Mononuclear cell (primary cell): ENCODE results near the gene LAMA2. TPM values are rescaled to one million over a fixed set of nuclear protein-coding genes. Genes with fewer than 3 reads are reported as not detected.

ENCODE experiments used
- H3K27me3 ChIP-seq: 2 replicates; pipeline ENCODE4 v1.6.0; 2011; ENCODE audit warnings: low read length, control low read depth; ENCODE audit not compliant: insufficient read depth
- H3K4me1 ChIP-seq: 2 replicates; pipeline ENCODE4 v1.5.1; 2011; ENCODE audit warnings: mild to moderate bottlenecking, low read length, control low read depth; ENCODE audit not compliant: insufficient read depth
- H3K4me3 ChIP-seq: 2 replicates; pipeline ENCODE4 v1.5.1; 2011; ENCODE audit warnings: mild to moderate bottlenecking, low read length, moderate library complexity
- H3K9me3 ChIP-seq: 2 replicates; pipeline ENCODE4 v1.5.1; 2011; ENCODE audit warnings: low read depth, mild to moderate bottlenecking, control low read depth, low read length
- total RNA-seq: library from RNA; depleted of rRNA; stranded (reverse); fragments of >200 nt; gene quantifications from one replicate; pipeline ENCODE4 v1.2.3, GENCODE V29; 2012

Gene LAMA2
- total RNA-seq, 1 donor: 0.63 TPM

DNA sequence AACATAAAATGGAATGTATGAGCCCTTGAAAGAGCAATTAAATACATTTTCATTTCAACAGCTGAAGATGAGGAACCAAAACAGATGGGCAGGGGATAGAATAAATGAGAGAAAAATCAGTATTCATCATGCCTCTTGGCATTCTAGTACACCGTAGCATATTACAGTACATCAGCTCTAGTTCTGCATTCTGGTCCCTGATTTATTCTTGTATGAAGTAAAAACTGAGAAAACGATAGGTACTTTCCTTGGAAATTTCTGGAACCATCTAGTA, 477.7 kb downstream of the LAMA2 start:
- H3K27me3 ChIP-seq: no peaks in the 10 kb centered on the region
- no peak overlapping the region for H3K4me3 ChIP-seq
- H3K4me1 ChIP-seq: no peaks in the 10 kb centered on the region
- H3K9me3 ChIP-seq: no peaks in the 10 kb centered on the region

DNA sequence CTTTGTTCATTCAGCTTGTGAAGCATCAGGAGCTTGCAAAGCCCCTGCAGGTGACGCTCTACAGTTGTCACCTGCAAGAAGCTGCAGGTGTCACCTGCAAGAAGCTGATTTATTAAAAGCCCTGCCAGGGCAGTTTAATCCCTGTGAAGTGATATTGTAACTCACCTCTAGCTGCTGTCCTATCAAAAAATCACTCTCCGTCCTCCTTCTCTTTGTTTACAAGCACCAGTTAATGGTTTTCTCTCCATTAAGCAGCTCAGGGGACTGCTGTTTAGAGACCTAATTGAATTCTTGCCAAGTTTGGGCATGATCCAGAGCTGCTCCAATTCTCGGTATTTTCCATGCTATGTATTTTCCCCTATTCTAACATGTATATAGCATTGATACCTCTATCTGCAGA, 481.1 kb downstream of the LAMA2 start:
- no peak overlapping the region for H3K4me3 ChIP-seq
- no peaks in the 10 kb centered on the region for H3K4me1 ChIP-seq
- H3K9me3 ChIP-seq: no peaks in the 10 kb centered on the region
- H3K27me3 ChIP-seq: no peaks in the 10 kb centered on the region

DNA sequence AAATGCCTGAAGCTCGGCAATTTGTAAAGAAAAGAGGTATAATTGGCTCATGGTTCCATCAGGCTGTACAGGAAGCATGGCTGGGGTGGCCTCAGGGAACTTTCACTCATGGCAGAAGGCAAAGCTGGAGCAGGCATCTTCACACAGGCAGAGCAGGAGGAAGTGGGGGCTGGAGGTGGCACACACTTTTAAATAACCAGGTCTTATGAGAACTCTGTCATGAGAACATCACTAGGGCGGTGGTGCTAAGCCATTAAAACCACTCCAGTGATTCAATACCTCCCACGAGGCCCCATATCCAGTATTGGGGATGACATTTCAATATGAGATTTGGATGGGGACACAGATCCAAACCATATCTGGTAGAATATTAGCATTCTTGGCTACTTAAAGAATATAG, 481.8 kb downstream of the LAMA2 start:
- H3K9me3 ChIP-seq: no peaks in the 10 kb centered on the region
- no peaks in the 10 kb centered on the region for H3K4me1 ChIP-seq
- no peak overlapping the region for H3K4me3 ChIP-seq
- H3K27me3 ChIP-seq: no peaks in the 10 kb centered on the region

DNA sequence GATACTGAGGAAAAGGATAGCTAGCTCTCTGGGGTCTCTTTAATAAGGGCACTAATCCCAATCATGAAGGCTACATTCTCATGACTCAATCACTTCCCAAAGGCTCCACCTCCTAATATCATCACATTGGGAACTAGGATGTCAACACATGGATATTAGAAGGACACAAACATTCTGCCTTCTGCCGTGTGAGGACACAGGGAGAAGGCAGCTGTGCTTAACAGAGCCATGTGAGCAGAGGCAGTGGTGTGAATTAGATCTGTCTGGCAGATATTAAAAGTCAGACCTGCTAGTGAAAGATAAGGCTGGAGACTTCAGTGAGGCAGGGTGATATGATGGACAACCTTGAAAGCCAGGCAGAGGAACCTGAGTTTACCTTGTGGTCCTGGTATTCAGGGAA, 485.1 kb downstream of the LAMA2 start:
- H3K4me3 ChIP-seq: no peak overlapping the region
- no peaks in the 10 kb centered on the region for H3K9me3 ChIP-seq
- H3K27me3 ChIP-seq: no peaks in the 10 kb centered on the region
- no peaks in the 10 kb centered on the region for H3K4me1 ChIP-seq

DNA sequence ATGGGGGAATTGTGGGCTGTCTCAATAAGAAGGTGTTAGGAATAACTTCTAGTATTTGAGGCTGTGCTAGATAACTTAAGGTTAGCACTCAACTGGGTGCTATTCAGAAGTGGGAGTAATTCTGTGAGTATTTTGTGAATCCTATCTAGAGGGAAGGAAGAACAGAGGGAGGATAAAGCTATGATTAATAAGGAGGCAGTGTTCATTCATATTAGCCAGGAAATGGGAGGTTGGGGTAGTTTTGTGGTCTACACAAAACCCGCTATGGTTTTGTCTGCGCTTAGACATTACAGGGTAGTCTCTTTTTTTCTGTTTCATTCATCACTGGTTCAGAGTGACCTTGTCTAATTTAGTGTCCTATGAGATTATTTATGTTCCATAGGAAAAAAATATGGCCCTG, 486.0 kb downstream of the LAMA2 start:
- Histone ChIP-seq H3K4me3 (no peak overlapping the region), H3K27me3 (no peaks in the 10 kb centered on the region), H3K4me1 (no peaks in the 10 kb centered on the region), H3K9me3 (no peaks in the 10 kb centered on the region)

DNA sequence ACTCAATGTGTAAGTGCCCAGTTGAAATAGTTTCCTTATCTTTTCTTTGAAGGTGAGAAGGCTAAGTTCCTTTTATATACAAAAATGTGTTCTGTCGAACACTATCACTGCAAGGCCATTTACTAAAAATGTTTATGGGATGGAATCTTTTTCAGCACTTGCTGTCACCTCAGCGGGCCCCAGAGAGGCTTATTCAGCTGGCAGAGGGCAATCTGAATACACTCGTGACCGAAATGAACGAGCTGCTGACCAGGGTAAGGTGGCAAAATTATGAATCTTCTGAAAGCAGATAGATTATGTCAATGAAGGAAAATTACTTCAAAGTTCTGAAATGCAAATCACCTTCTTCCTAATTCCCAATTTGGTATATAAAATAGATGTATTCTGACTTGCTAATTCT, 486.8 kb downstream of the LAMA2 start:
- Histone ChIP-seq H3K4me1 (no peaks in the 10 kb centered on the region), H3K4me3 (no peak overlapping the region), H3K9me3 (no peaks in the 10 kb centered on the region), H3K27me3 (no peaks in the 10 kb centered on the region)

DNA sequence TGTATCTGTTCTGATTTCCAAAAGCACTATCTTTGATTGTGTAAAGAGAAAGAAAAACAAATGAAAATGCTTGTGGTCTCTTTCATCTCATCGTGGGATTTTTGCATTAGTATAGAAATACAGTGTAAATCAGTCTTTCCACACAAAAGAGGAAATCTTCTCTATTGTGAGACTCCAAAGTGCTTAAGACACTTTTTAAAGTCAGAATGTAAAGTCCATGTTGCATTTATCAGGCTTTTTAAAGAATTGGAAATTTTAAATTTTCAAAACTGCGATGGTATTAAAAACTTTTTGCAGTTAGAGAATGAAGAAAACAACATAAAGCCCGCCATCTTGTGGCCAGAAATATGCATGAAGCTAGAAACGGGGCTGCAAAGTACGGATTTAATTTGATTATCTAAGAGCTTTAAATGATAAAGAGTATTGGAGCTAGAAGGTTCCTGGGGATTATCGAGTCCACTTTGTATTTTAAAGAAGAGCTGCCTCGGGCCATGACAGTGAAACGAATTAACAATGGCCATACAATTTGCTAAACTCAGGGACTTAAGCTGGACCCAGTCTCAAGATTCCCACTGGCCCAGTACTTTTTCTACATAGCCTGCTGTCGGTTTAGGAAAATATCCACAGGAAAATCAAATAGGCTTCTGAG, 487.5 kb downstream of the LAMA2 start:
- no peaks in the 10 kb centered on the region for H3K27me3 ChIP-seq
- no peaks in the 10 kb centered on the region for H3K4me1 ChIP-seq
- H3K4me3 ChIP-seq: no peak overlapping the region

DNA sequence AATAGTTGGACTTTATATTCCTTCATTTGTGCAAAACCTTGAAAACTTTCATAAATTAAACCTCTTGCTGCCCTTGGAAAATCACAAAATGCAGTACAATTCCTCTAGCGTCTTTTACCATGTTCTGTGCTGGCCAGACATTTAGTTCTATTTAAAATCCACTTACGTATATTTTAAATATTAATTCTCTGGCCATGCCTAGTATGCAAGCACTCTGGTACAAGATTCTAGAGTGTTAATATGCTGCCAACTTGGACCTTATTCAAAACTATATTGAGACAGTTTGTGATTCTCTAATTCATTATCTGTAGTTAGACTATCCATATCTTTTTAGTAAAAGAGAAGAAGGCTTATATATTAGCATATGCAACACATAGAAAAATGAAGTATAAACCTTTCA, 498.9 kb downstream of the LAMA2 start:
- no peaks in the 10 kb centered on the region for H3K9me3 ChIP-seq

More for the DNA sequence above, 487.5 kb downstream of the LAMA2 start:
- no peaks in the 10 kb centered on the region for H3K9me3 ChIP-seq

DNA sequence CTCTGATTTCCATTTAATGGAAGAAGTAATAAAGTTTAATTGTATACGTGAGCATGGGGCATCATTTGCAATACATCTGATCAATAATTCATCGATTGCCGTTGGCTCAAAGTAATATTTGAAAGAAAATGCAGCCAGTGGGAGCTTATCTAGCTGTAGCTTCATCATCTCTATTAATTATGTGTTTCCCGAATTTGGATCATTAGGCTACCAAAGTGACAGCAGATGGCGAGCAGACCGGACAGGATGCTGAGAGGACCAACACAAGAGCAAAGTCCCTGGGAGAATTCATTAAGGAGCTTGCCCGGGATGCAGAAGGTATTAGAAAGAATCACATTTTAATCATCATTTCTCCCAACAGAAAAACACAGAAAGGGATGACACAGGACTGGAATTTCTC, 500.0 kb downstream of the LAMA2 start:
- Histone ChIP-seq H3K9me3 (no peaks in the 10 kb centered on the region), H3K4me1 (no peaks in the 10 kb centered on the region), H3K4me3 (no peak overlapping the region), H3K27me3 (no peaks in the 10 kb centered on the region)

More for the DNA sequence above, 498.9 kb downstream of the LAMA2 start:
- Histone ChIP-seq H3K4me3 (no peak overlapping the region), H3K27me3 (no peaks in the 10 kb centered on the region), H3K4me1 (no peaks in the 10 kb centered on the region)

DNA sequence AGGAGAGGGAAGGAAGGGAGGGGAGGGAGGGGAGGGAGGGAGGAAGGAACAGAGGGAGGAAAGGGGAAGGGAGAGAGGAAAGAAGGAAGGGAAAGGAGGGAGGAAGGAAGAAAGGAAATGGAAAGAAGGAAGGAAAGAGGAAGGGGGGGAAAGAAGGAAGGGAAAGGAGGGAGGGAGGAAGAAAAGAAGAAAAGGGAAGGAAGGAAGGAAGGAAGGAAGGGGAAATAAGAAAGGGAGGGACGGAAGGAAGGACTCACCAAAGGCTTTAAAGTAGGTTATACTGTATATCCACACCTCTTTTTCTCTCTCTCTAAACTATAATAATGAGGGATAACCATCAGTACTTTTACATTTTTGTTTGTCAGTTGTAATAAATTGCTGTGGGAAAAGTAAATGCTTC, 502.2 kb downstream of the LAMA2 start:
- Histone ChIP-seq H3K9me3 (no peaks in the 10 kb centered on the region), H3K27me3 (no peaks in the 10 kb centered on the region), H3K4me3 (no peak overlapping the region), H3K4me1 (no peaks in the 10 kb centered on the region)

DNA sequence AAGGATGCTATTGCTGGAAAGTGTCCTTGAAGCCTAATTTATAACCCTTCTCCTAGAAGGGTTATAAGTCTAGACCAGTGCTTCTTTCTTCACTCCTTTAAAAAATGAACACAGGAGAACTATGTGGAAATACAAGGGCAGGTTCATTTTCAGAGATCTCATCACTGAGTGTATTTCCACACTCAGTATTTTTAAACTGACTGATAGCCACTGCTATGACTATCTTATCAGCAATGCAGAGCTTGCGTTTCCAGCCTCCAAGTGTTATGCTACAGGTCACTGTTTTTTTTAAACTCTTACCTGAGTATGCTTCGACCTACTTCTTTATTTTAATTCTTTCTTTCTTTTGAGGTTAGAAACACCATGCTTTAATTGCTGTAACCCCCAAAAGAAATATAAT, 508.0 kb downstream of the LAMA2 start:
- Histone ChIP-seq H3K9me3 (no peaks in the 10 kb centered on the region), H3K4me1 (no peaks in the 10 kb centered on the region), H3K4me3 (no peak overlapping the region), H3K27me3 (no peaks in the 10 kb centered on the region)

DNA sequence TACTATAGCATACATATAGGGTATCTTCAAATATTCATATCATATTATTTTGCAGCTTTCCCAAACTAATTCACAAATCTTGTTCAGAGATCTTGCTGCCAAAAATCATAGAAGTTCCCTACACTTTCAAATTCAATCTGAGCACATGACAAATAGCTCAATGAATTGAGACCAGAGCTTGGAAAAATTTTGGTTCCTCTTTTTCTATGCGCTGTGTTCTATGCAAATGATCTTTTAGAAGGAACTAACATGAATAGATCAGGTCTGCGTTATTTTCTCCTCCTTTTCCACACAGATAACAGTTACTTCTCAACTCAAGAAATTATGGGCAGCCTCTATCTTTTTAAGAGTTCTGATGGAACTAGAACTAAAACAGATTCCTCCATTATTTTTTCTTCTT, 510.7 kb downstream of the LAMA2 start:
- no peak overlapping the region for H3K4me3 ChIP-seq

DNA sequence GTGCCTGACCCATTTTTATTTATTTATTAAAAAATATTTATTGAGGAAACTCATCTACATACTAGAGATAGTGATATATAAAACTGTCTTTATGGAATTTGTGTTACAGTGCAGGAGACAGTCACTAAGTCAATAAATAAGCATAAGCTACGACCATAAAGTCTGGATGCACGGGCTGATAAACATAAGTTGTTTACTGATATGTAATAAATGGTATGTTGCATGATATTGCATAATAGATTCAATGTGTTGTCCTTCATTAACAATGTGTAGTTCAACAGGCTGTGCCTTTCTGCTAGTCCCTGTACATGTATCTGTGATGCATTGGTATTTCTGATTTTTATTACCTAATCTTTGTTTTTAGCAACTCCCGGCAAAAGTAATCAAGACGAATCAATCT, 515.8 kb downstream of the LAMA2 start:
- Histone ChIP-seq H3K4me1 (no peaks in the 10 kb centered on the region), H3K4me3 (no peak overlapping the region), H3K27me3 (no peaks in the 10 kb centered on the region), H3K9me3 (no peaks in the 10 kb centered on the region)

More for the DNA sequence above, 510.7 kb downstream of the LAMA2 start:
- H3K9me3 ChIP-seq: no peaks in the 10 kb centered on the region
- no peaks in the 10 kb centered on the region for H3K27me3 ChIP-seq
- H3K4me1 ChIP-seq: no peaks in the 10 kb centered on the region

DNA sequence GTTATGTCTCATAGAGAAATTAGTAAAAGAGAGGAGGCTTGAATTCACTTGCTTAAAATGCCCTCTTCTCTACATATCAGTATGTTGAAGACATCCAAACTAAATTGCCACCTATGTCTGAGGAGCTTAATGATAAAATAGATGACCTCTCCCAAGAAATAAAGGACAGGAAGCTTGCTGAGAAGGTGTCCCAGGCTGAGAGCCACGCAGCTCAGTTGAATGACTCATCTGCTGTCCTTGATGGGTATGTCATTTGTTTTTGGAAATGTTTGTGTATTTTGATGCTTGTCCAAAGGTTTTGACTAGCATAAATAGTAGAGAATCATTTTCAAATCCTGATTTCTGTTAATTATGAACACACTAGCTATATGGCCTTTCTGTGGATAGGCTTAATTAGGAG, 519.3 kb downstream of the LAMA2 start:
- no peaks in the 10 kb centered on the region for H3K27me3 ChIP-seq
- no peaks in the 10 kb centered on the region for H3K9me3 ChIP-seq
- no peak overlapping the region for H3K4me3 ChIP-seq
- H3K4me1 ChIP-seq: no peaks in the 10 kb centered on the region

DNA sequence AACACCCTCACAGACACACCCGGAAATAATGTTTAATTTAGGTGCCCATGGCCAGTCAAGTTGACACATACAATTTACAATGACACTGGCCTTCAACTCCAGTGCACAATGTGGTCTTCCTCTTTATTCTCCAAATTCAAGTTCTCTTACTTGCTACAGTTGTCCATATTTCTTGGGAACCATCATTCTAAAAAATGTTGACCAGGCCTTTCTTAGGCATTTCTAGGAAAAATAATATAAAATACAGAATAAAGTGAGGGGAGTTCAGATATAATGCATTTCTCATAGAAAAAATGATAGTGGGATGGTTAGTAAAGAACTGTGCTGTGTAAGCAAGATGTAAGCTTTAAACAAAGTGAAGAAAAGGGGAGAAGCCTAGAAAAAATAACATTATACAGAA, 528.2 kb downstream of the LAMA2 start:
- no peaks in the 10 kb centered on the region for H3K4me1 ChIP-seq
- H3K9me3 ChIP-seq: no peaks in the 10 kb centered on the region
- H3K4me3 ChIP-seq: no peak overlapping the region
- no peaks in the 10 kb centered on the region for H3K27me3 ChIP-seq

DNA sequence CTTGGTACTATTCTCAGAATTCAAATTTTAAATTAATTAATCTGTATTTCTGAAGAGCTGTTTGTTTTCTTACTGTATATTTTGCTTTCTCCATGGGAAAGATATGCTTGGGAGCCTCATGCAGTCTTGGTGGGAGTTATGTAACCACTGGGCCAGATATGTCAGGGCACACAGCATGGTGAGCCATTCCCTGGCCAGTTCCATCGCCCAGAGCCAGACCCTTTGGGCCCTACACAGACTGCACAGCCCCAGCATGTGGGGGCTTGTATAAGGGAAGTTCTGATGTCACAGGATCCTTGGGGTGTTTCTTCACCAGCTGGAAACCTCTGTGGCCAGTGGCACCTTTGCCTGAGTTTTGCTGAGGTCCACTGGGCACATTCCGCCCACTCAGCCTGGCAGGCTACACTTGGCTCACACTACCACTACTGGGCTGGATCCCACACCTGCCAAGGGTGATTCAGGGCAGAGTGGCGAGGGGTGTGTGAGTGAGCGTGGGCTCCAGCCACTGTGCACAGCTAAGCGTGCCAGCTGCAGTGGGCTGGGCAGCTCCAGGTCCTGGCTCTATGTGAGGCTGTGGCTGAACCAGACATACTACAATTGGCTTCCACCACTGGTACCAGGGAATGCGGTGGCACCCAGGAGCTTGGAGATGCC, 533.5 kb downstream of the LAMA2 start:
- Histone ChIP-seq H3K4me3 (no peak overlapping the region), H3K4me1 (no peaks in the 10 kb centered on the region), H3K27me3 (no peaks in the 10 kb centered on the region), H3K9me3 (no peaks in the 10 kb centered on the region)
